Measurements from ENCODE around the gene UBE2F.

The UBE2F gene

DNA sequence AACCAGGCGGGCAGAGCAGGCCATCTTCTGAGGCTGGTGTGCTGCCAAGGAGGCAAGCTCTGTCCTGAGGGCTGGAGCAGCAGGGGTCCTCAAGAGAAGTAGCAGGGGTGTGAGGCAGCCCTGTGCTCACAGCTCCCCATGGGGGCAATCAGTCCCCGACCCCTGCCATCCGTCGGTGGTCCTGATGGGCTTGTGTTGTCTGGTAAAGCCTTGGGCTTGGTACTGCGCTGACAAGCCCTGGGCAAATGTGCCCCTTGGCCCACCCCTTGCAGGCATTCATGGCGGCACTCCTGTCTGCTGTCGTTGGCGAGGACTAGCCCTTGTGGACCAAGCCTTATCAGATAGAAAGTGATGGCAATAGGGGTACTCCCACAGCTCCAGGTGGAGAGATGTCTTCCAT lies 71.4 kb downstream of the UBE2F start:
- no peak for DNase-seq (ENCODE audit: low spot score)
- no peak for TF ChIP-seq CTCF (IDR thresholded peaks at IDR 0.05; ENCODE audit: extremely low read depth, insufficient read depth, missing control alignments)
- in situ Hi-C loops (cut with MboI; ENCODE audit: low pct_unique_long_range_greater_than_20kb, low sequenced_read_pairs, unreplicated experiment): no loop called here

- in situ Hi-C loops (cut with MboI; ENCODE audit: low pct_unique_long_range_greater_than_20kb, low sequenced_read_pairs, unreplicated experiment): no loop called here
- no peak for DNase-seq (ENCODE audit: low spot score)
- no peak for TF ChIP-seq CTCF (IDR thresholded peaks at IDR 0.05; ENCODE audit: extremely low read depth, insufficient read depth, missing control alignments)
These were observed 72.3 kb downstream of the UBE2F start for GRCh38 chr2:238039151-238039550.

DNA sequence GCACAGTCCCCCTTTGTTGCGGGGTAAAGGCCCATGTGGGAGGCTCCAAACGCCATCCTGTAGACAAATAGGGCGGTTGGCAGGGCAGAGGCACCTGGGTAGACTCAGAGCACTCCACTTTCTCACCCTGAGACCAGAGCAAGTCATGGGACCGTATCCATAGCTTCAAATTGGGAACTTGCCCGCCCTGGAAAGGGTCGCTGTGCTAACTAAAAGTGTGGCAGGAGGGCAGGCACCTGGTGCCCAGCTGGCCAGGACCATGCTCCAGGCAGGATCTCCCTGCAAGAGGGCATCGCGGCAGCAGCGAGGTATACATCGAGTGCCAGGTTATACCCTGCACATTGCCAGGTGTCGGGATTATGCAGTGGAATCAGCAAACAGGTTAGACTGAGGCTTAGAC lies 73.2 kb downstream of the UBE2F start:
- no peak for DNase-seq (ENCODE audit: low spot score)
- TF ChIP-seq CTCF (IDR thresholded peaks at IDR 0.05; ENCODE audit: extremely low read depth, insufficient read depth, missing control alignments): no peak
- in situ Hi-C loops (cut with MboI; ENCODE audit: low pct_unique_long_range_greater_than_20kb, low sequenced_read_pairs, unreplicated experiment): no loop called here

GRCh38 chr2:238040918-238041317 lies 74.1 kb downstream of the UBE2F start:
- TF ChIP-seq CTCF (IDR thresholded peaks at IDR 0.05; ENCODE audit: extremely low read depth, insufficient read depth, missing control alignments): no peak
- no peak for DNase-seq (ENCODE audit: low spot score)
- in situ Hi-C loops (cut with MboI; ENCODE audit: low pct_unique_long_range_greater_than_20kb, low sequenced_read_pairs, unreplicated experiment): no loop called here

- in situ Hi-C loops (cut with MboI; ENCODE audit: low pct_unique_long_range_greater_than_20kb, low sequenced_read_pairs, unreplicated experiment): no loop called here
- TF ChIP-seq CTCF (IDR thresholded peaks at IDR 0.05; ENCODE audit: extremely low read depth, insufficient read depth, missing control alignments): no peak
- no peak for DNase-seq (ENCODE audit: low spot score)
These were observed 75.3 kb downstream of the UBE2F start for GRCh38 chr2:238042090-238042489.

- in situ Hi-C loops (cut with MboI; ENCODE audit: low pct_unique_long_range_greater_than_20kb, low sequenced_read_pairs, unreplicated experiment): no loop called here
- TF ChIP-seq CTCF (IDR thresholded peaks at IDR 0.05; ENCODE audit: extremely low read depth, insufficient read depth, missing control alignments): no peak
- DNase-seq (ENCODE audit: low spot score): no peak
These were observed 76.2 kb downstream of the UBE2F start for GRCh38 chr2:238042849-238043584.

Data from GM13977 (cell line).